T-helper 2 cell (primary cell): ENCODE measurements around the gene SLX9.
A peak's percentile ranks its signal among the peaks of the same experiment; 100 is the strongest.

Experiments
- DNase-seq, 5 experiments: peaks; one replicate each; pipeline versions ENCODE4 v3.0.0 to v3.0.0-alpha.2; 2012 to 2022
- total RNA-seq, 2 donors: gene quantifications; one replicate each; lab custom pipeline; 2026; lab: John Stamatoyannopoulos, UW

Gene SLX9, protein sequence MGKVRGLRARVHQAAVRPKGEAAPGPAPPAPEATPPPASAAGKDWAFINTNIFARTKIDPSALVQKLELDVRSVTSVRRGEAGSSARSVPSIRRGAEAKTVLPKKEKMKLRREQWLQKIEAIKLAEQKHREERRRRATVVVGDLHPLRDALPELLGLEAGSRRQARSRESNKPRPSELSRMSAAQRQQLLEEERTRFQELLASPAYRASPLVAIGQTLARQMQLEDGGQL
- 6.9 to 7.9 reads per million in 2 donors for total RNA-seq

GRCh38 chr21:44939532-44940115 is at the start of gene SLX9:
Gene SLX9 (plus strand): TSS chr21:44940029. CDS start chr21:44940058, 29 bp downstream.
- peak; percentile 52 to 90 (median 68) for DNase-seq

GRCh38 chr21:44890338-44890931 is 49.4 kb upstream of the SLX9 start:
- no peak for DNase-seq

GRCh38 chr21:44890961-44891541 is 48.8 kb upstream of the SLX9 start:
- DNase-seq, result no peak

- DNase-seq, result no peak
Measured at GRCh38 chr21:44891631-44892031, 48.2 kb upstream of the SLX9 start.

GRCh38 chr21:44892095-44892494 is 47.7 kb upstream of the SLX9 start:
- no peak for DNase-seq

GRCh38 chr21:44892536-44893277 is 47.1 kb upstream of the SLX9 start:
- DNase-seq, result peak; percentile 50 to 75 (median 67)

GRCh38 chr21:44893278-44893556 is 46.6 kb upstream of the SLX9 start:
- DNase-seq, result no peak

- no peak for DNase-seq
Measured at GRCh38 chr21:44893948-44894656, 45.7 kb upstream of the SLX9 start.

DNA sequence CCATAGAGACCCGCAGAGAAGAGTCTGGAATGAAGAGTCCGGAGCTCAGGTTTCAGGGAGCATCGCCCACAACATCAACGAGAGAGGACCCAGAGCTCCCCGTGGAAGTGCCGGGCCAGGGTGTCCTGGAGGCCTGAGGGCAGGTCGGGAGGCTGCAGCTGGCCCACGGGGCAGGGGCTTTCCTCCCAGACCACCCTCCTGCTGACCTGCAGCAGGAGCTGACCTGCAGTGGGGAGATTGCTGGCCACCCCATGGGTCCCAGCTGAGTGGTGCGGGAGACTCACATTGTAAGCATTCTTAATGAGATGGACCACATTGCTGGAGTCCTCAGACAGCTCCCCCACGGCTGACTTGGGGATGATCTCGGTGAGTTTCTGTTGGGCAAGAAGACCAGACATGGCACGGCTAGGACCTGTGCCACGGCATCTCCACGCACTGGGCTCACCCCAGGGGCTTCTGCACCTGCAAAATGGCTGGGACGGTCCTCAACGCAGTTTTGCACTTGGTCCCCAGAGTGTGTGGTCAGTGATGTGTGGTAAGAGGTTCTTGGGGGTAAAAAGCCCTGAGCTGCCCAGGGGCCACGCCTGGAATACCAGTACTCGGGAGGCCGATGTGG is 45.0 kb upstream of the SLX9 start:
- DNase-seq, result no peak

- DNase-seq, result no peak
Measured at GRCh38 chr21:44895859-44896258, 44.0 kb upstream of the SLX9 start.

GRCh38 chr21:44896561-44897286 is 43.1 kb upstream of the SLX9 start:
- DNase-seq, result no peak

DNA sequence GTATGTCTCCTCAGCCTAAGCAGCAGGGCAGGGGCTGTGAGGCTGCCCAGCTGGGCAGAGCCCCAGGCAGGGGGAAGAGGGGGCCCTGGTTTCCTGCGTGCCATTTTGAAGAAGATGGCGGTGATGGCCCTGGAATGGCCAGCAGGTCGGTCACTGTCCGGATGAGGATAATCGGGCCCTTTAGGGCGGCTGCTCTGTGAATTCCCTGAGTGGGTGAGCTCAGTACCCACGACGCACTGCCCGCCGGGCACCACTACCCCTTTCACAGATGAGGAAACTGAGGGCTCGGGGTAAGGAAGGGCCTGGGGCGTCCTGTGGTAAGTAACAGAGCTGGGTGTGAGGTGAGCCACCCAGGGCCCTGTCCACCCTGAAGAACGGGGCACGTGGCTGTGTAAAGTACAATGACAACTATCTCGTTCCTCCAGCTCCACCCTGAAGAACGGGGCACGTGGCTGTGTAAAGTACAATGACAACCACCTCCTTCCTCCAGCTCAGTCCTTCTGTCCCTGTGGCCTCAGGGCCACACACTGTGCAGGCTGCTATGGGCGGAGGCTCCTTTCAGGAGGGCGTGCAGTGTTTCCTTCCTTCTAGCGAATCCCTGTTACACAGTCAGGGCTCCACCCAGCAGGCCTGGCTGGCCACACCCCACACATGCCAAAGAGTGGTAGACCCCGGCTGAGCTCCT is 42.4 kb upstream of the SLX9 start:
- DNase-seq, result peak in 1 of 5 experiments; percentile 47

DNA sequence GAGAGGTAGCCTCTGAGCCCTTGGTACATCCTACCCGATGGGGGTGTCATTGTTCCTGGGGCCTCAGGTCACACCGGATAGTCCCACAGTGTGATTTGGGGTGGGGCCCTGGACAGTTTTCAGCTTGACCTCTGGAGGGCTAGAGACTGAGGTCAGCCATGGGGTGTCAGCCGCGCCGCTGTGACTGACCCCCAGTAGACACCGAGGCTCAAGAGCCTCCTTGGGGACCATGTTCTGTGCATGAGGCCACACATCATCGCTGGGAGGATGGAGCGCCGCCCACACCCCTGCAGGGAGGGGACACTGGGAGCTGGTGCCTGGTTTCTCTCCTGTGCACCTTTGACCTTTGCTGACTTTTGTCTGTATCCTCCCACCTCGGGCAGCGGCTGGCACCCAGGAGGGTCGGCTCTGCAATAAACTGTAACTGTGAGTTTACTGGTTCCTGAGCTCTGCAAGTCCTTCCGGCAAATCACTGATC is 41.8 kb upstream of the SLX9 start:
- no peak for DNase-seq

GRCh38 chr21:44898851-44899767 is 40.7 kb upstream of the SLX9 start:
- DNase-seq, result no peak

- no peak for DNase-seq
Measured at GRCh38 chr21:44899768-44900558, 39.9 kb upstream of the SLX9 start.

DNA sequence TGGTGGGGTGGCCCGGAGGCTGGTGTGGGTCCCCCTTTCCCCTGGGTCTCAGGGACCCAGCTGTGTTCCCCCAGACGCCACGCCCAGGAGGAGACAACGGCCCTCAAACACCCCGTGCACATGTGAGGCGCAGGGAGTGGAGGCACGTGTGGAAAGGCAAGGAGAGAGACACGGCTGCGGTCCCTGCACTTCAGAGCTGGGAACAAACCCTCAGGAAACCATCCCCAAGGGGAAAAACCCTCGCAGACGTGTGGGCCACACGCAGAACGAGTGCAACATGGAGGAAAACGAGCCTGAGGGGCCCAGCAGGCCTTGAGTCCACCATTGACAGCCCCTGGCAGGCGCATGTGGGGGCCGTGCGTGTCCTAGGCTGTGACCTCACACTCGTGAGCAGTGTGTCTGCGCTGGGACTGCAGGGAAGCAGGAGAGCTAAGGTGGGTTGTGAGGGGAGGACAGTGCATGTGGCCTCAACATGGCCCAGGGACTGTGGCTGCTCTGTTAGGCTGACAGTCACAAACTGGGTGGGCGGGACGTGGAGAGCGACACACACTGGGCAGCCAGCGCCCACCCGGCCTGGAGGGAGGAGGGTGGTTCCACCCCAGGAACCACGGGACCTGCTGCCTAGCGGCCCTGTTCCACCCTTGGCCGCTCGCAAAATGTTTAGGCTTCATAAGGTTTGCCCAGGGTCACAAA is 39.1 kb upstream of the SLX9 start:
- no peak for DNase-seq

DNA sequence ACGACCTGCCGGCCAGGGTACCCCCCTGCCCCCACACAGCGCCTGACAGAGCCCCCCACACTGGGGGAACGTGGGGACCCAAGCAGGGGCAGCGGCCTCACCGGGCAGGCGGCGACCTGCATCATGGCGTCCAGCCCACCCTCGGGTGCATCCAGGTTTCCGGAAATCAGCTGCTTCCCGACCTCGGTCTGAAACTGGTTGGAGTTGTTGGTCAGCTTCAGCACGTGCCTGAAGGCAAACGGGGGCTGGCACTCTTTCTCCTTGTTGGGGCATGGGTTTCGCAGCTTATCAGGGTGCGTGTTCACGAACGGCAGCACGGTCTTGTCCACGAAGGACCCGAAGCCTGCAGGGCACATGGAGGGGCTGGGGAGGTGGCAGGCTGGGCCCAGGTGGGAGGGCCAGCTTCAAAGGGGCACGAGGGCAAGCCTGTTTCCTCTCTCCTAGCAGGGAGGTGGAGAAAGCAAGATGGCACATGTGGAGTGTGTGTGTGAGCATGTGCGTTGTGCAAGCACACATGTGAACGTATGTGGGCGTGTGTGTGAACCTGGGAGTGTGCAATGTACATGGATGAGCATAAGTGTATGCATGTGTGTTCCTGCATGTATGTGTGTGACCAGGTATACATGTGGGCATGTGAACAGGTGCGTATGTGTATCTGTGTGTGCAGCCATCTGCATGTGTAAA is 38.3 kb upstream of the SLX9 start:
- no peak for DNase-seq
